ENCODE results near the gene TMEM139. TPM values are rescaled to one million over a fixed set of nuclear protein-coding genes. Genes with fewer than 3 reads are reported as not detected.
A peak's percentile ranks its signal among the peaks of the same experiment; 100 is the strongest.

Gene TMEM139
- total and polyA plus RNA-seq, 10 of the 15 experiments (the other 5 are each of a cell fraction or from before 2014, with no cell fraction given), result 0.31 TPM; not detected in 9

- Histone ChIP-seq H3K4me3 (peak overlapping the region; percentile 78), H3K4me2 (ENCODE audit: control insufficient read depth, insufficient read depth) (peak overlapping the region; percentile 85), H3K27me3 (replicated peaks in 1 of 2; ENCODE audit: control insufficient read depth in 2 of 2, insufficient read depth in 2 of 2, low read length in 1 of 2) (no peaks in the 10 kb centered on the region), H3K36me3 (ENCODE audit: control insufficient read depth in 2 of 2, insufficient read depth in 2 of 2, low read length in 1 of 2) (peaks cover 11 to 20% of the 10 kb centered on the region in 2 experiments), H3K9me3 (replicated peaks; ENCODE audit: control insufficient read depth, insufficient read depth, low read length) (no peaks in the 10 kb centered on the region; the same call in 2 of the 3 replicates), H3K79me2 (ENCODE audit: control insufficient read depth, insufficient read depth, low read length) (peaks cover 35% of the 10 kb centered on the region), H3K9ac (ENCODE audit: control insufficient read depth, insufficient read depth, low read length) (peak overlapping the region; percentile 10; the same call in 1 of the 2 replicates), H3K27ac (ENCODE audit: control insufficient read depth, insufficient read depth) (no peak overlapping the region), H2AFZ (ENCODE audit: control insufficient read depth, low read depth, low read length) (no peak overlapping the region), H3K4me1 (ENCODE audit: control insufficient read depth, insufficient read depth, low read length) (0 out of 2 replicates have a peak, but pooled peaks cover 3% of the 10 kb centered on the region), H4K20me1 (ENCODE audit: control insufficient read depth, insufficient read depth) (no peaks in the 10 kb centered on the region)
- POLR2A ChIA-PET, result interaction anchor here (0.6 to 1.1 kb wide), 3 partner anchors 9 to 27 kb away, joined by 3 to 5 read pairs (median 3); partner anchors contain the start of gene GSTK1
- CTCF ChIA-PET, result interaction anchor here (1.0 to 2.9 kb wide), 5 partner anchors 9 to 90 kb away, joined by 3 to 17 read pairs (median 3); no protein-coding TSS in a partner anchor
- SMC1A ChIA-PET (ENCODE audit: uncharacterized antibody, unreplicated experiment), result interaction anchor here (0.6 to 1.8 kb wide), 7 partner anchors 9 to 125 kb away, joined by 3 to 7 read pairs (median 4); no protein-coding TSS in a partner anchor
- FAIRE-seq (peak; percentile 23), ATAC-seq (no peak), DNase-seq (ENCODE audit: low read depth, low spot score) (no peak)
- in situ Hi-C loops (cut with MboI) (no loop called here), intact Hi-C loops (cut with micrococcal nuclease; ENCODE audit: unreplicated experiment) (no loop called here)
- TF ChIP-seq KAT2A (conservative IDR thresholded peaks at IDR 0.05; ENCODE audit: control insufficient read depth, low read depth, low read length) (no peak), ZNF622 (IDR thresholded peaks at IDR 0.05) (no peak)
- TF ChIP-seq, protein P1, sequence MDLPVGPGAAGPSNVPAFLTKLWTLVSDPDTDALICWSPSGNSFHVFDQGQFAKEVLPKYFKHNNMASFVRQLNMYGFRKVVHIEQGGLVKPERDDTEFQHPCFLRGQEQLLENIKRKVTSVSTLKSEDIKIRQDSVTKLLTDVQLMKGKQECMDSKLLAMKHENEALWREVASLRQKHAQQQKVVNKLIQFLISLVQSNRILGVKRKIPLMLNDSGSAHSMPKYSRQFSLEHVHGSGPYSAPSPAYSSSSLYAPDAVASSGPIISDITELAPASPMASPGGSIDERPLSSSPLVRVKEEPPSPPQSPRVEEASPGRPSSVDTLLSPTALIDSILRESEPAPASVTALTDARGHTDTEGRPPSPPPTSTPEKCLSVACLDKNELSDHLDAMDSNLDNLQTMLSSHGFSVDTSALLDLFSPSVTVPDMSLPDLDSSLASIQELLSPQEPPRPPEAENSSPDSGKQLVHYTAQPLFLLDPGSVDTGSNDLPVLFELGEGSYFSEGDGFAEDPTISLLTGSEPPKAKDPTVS (IDR thresholded peaks at IDR 0.05; ENCODE audit: low read depth, low read length), result no peak
- TF ChIP-seq, protein P2, sequence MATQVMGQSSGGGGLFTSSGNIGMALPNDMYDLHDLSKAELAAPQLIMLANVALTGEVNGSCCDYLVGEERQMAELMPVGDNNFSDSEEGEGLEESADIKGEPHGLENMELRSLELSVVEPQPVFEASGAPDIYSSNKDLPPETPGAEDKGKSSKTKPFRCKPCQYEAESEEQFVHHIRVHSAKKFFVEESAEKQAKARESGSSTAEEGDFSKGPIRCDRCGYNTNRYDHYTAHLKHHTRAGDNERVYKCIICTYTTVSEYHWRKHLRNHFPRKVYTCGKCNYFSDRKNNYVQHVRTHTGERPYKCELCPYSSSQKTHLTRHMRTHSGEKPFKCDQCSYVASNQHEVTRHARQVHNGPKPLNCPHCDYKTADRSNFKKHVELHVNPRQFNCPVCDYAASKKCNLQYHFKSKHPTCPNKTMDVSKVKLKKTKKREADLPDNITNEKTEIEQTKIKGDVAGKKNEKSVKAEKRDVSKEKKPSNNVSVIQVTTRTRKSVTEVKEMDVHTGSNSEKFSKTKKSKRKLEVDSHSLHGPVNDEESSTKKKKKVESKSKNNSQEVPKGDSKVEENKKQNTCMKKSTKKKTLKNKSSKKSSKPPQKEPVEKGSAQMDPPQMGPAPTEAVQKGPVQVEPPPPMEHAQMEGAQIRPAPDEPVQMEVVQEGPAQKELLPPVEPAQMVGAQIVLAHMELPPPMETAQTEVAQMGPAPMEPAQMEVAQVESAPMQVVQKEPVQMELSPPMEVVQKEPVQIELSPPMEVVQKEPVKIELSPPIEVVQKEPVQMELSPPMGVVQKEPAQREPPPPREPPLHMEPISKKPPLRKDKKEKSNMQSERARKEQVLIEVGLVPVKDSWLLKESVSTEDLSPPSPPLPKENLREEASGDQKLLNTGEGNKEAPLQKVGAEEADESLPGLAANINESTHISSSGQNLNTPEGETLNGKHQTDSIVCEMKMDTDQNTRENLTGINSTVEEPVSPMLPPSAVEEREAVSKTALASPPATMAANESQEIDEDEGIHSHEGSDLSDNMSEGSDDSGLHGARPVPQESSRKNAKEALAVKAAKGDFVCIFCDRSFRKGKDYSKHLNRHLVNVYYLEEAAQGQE (IDR thresholded peaks at IDR 0.05; ENCODE audit: low read depth, low read length), result no peak
- RAD21 ChIA-PET (ENCODE audit: unreplicated experiment), result no interaction called here
- WGBS (ENCODE audit: insufficient coverage, insufficient replicate concordance, low lambda C conversion rate, missing lambda C conversion rate), result 93% methylated on average over 4 of the region's 4 CpGs
- BruUV-seq (replicated peaks), result no TSS peak
Measured at GRCh38 chr7:143290293-143290692, 5.5 kb downstream of the TMEM139 start.

All from GM12878 (cell line).